AG04450 (cell line): ENCODE results near the gene KCNMB1. TPM values are rescaled to one million over a fixed set of nuclear protein-coding genes. Genes with fewer than 3 reads are reported as not detected.

Experiments
- CTCF ChIA-PET: fragments of 300-600, 350-600 bp; formaldehyde crosslinking; extraction: SDS; loops from one replicate; lab custom pipeline; 2022; ENCODE audit warnings: antibody characterized with exemption, inconsistent platforms; lab: Charles Lee
- POLR2A ChIA-PET: fragments of 350-600 bp; formaldehyde crosslinking; extraction: SDS; loops from one replicate; lab custom pipeline; 2021; ENCODE audit warnings: antibody characterized with exemption, inconsistent platforms; lab: Yijun Ruan, JAX
- DNase-seq: peaks from one replicate; pipeline ENCODE4 v3.0.0-alpha.2; 2011; ENCODE audit warnings: low read depth, low spot score
- H3K27ac ChIP-seq: one replicate; pipeline ENCODE4 v1.5.1; 2012; ENCODE audit warnings: low read depth, low read length, control low read depth
- H3K27me3 ChIP-seq: one replicate; pipeline ENCODE4 v1.6.0; 2012; ENCODE audit warnings: low read length; ENCODE audit not compliant: control insufficient read depth, insufficient read depth
- H3K4me3 ChIP-seq: 2 replicates; pipeline ENCODE4 v1.5.1; 2011; ENCODE audit warnings: mild to moderate bottlenecking, low read depth, low read length, control low read depth
- H3K9me3 ChIP-seq: 2 replicates; pipeline ENCODE4 v1.5.1; 2012; ENCODE audit warnings: low read length; ENCODE audit not compliant: control insufficient read depth, insufficient read depth
- polyA plus RNA-seq: library from polyadenylated mRNA; depleted of rRNA; stranded (reverse); fragments of >200 nt; gene quantifications from 2 replicates; pipeline ENCODE4 v1.2.3, GENCODE V29; 2011
- TF ChIP-seq, protein P1 (sequence below): IDR thresholded peaks from 2 replicates; pipeline ENCODE4 v1.5.1; 2011; ENCODE audit warnings: low read depth, low read length, control low read depth, inconsistent platforms

Gene KCNMB1
- polyA plus RNA-seq, 1 experiment, result not detected

DNA sequence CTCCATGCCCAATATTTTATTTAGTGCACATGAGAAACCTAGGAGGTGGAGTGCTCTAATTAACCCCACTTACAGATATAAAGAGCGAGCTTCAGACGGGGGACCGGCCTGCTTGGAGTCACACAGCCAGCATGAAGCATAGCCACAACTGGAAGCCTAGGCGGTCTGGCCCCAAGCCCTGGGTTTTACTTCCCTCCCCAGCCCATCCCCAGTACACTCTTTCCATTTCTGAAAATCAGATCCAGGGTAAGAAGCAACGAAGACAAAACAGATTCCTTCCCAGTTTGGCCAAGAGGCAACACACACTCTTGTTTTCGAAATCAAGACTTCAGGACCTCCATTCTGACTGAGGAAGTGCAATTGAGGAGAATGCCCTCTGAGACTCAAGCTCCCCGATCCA, 27.1 kb downstream of the KCNMB1 start:
- Histone ChIP-seq H3K27ac (no peak overlapping the region), H3K4me3 (no peak overlapping the region), H3K9me3 (no peaks in the 10 kb centered on the region), H3K27me3 (no peaks in the 10 kb centered on the region)
- ChIA-PET POLR2A (no interaction called here), CTCF (no interaction called here)
- TF ChIP-seq, protein P1, sequence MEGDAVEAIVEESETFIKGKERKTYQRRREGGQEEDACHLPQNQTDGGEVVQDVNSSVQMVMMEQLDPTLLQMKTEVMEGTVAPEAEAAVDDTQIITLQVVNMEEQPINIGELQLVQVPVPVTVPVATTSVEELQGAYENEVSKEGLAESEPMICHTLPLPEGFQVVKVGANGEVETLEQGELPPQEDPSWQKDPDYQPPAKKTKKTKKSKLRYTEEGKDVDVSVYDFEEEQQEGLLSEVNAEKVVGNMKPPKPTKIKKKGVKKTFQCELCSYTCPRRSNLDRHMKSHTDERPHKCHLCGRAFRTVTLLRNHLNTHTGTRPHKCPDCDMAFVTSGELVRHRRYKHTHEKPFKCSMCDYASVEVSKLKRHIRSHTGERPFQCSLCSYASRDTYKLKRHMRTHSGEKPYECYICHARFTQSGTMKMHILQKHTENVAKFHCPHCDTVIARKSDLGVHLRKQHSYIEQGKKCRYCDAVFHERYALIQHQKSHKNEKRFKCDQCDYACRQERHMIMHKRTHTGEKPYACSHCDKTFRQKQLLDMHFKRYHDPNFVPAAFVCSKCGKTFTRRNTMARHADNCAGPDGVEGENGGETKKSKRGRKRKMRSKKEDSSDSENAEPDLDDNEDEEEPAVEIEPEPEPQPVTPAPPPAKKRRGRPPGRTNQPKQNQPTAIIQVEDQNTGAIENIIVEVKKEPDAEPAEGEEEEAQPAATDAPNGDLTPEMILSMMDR, result no peak
- DNase-seq, result no peak

DNA sequence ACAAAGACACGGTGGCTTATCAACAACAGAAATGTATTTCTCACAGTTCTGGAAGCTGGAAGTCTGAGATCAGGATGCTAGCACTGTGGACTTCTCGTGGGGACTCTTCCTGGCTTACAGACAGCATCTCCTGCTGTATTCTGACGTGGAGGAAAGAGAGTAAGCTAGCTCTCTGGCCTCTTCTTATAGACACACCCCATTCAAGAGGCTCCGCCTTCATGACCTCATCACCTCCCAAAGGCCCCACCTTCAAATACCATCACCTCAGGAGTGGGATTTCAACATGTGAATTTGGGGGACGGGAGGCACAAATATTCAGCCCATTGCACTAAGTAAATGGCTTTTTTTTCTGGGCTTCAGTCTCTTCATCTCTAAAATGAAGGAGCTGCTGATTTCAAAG, 27.6 kb downstream of the KCNMB1 start:
- ChIA-PET CTCF (no interaction called here), POLR2A (no interaction called here)
- no peaks in the 10 kb centered on the region for H3K9me3 ChIP-seq
- no peak overlapping the region for H3K4me3 ChIP-seq
- peaks cover 2% of the 10 kb centered on the region for H3K27me3 ChIP-seq
- TF ChIP-seq, protein P1, result no peak
- no peak overlapping the region for H3K27ac ChIP-seq
- no peak for DNase-seq

DNA sequence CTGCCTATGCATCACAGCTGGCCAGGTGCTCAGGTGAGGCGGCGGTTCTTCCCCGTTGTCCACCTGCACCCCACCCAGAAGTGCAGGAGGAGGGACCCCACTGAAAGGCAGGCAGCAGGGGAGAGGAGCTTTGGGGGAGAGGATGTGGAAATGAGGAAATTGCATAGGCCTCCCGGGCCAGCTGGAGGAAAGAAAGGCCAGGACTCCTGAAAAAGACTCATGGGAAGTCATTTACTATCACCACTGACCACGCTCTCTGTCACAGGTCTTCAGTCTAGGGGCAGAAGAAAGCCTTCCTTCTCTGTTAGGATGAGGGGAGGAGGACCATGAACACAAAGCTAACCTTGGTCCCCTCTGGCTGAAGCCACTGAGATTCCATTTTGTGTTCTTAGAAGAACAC, 28.1 kb downstream of the KCNMB1 start:
- no peaks in the 10 kb centered on the region for H3K9me3 ChIP-seq
- TF ChIP-seq, protein P1, result no peak
- CTCF ChIA-PET, result no interaction called here
- DNase-seq, result no peak
- POLR2A ChIA-PET, result no interaction called here
- H3K27ac ChIP-seq, result no peak overlapping the region
- no peak overlapping the region for H3K4me3 ChIP-seq
- H3K27me3 ChIP-seq, result peaks cover 2% of the 10 kb centered on the region

DNA sequence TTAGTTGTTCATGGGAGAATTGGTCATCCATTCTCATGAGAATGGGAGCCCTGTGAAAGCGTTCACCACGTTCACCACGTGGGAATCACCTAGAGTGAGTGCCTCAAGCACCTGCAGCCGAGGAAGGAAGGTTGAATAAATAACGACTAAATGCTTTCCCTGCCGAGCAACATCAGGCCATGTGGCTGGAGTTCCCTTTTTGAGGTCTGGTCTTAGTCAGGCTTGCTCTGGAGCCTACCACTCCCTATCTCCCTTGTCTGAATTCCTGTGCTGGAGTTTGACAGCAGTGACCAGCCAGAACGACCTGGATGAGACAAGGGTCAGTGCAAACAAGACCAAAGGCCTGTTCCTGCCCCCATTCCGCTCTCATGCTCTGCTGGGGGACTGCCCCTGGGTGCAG, 28.5 kb downstream of the KCNMB1 start:
- H3K9me3 ChIP-seq, result no peaks in the 10 kb centered on the region
- peaks cover 2% of the 10 kb centered on the region for H3K27me3 ChIP-seq
- DNase-seq, result no peak
- ChIA-PET CTCF (no interaction called here), POLR2A (no interaction called here)
- no peak overlapping the region for H3K27ac ChIP-seq
- TF ChIP-seq, protein P1, result no peak
- no peak overlapping the region for H3K4me3 ChIP-seq

DNA sequence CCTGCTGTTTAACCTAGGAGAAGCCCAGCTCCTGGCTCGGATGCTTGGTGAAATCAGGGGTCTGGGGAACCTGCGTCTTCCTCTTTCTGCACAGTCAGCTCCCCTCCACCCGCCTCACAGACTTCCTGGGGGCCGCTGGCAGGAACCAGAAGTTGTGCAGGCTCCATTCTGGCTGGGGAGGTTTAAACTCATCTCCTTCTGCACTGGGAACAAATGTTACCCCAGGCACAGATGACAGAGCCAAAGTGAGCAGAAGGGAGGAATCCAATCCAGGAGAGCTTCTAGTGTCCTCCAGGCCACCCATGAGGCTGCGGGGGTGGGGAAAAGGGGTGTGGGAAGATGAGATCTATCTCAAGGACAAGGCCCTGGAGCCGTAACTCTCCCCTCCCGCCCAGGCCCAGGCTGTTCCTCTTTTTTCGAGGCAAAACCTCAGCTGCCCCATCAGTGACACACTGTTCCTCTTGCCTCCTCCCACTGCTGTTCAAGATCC, 31.2 kb downstream of the KCNMB1 start:
- ChIA-PET CTCF (no interaction called here), POLR2A (no interaction called here)
- Histone ChIP-seq H3K4me3 (no peak overlapping the region), H3K27ac (no peak overlapping the region), H3K9me3 (no peaks in the 10 kb centered on the region), H3K27me3 (peaks cover 4% of the 10 kb centered on the region)
- DNase-seq, result no peak
- TF ChIP-seq, protein P1, result no peak
